ENCODE measurements around the gene LAMTOR2. TPM values are rescaled to one million over a fixed set of nuclear protein-coding genes. Genes with fewer than 3 reads are reported as not detected.

LAMTOR2 gene
- total and polyA plus RNA-seq, 10 of the 15 experiments (the other 5 are each of a cell fraction or from before 2014, with no cell fraction given): 71.9 to 264 (median 97.0) TPM

- TF ChIP-seq POLR2AphosphoS2 (IDR thresholded peaks at IDR 0.05; ENCODE audit: low read depth, low read length): no peak
- TF ChIP-seq HCFC1 (IDR thresholded peaks at IDR 0.05; ENCODE audit: low read length): no peak
- TF ChIP-seq SREBF1 (IDR thresholded peaks at IDR 0.05; ENCODE audit: low read length): no peak
- no peak for TF ChIP-seq SRF (IDR thresholded peaks at IDR 0.05; ENCODE audit: low read depth in 2 of 2, low read length in 2 of 2)
- TF ChIP-seq, protein P1, sequence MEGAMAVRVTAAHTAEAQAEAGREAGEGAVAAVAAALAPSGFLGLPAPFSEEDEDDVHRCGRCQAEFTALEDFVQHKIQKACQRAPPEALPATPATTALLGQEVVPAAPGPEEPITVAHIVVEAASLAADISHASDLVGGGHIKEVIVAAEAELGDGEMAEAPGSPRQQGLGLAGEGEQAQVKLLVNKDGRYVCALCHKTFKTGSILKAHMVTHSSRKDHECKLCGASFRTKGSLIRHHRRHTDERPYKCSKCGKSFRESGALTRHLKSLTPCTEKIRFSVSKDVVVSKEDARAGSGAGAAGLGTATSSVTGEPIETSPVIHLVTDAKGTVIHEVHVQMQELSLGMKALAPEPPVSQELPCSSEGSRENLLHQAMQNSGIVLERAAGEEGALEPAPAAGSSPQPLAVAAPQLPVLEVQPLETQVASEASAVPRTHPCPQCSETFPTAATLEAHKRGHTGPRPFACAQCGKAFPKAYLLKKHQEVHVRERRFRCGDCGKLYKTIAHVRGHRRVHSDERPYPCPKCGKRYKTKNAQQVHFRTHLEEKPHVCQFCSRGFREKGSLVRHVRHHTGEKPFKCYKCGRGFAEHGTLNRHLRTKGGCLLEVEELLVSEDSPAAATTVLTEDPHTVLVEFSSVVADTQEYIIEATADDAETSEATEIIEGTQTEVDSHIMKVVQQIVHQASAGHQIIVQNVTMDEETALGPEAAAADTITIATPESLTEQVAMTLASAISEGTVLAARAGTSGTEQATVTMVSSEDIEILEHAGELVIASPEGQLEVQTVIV (IDR thresholded peaks at IDR 0.05; ENCODE audit: borderline replicate concordance, partially characterized antibody): no peak
- no peak for TF ChIP-seq NR2C2 (IDR thresholded peaks at IDR 0.05; ENCODE audit: borderline replicate concordance, control insufficient read depth, insufficient read length, low read depth)
- no peak for TF ChIP-seq BCL11A (IDR thresholded peaks at IDR 0.05; ENCODE audit: low read depth, low read length)
- TF ChIP-seq MTA2 (IDR thresholded peaks at IDR 0.05; ENCODE audit: low read depth): peak; percentile 64
- TF ChIP-seq, protein P2, sequence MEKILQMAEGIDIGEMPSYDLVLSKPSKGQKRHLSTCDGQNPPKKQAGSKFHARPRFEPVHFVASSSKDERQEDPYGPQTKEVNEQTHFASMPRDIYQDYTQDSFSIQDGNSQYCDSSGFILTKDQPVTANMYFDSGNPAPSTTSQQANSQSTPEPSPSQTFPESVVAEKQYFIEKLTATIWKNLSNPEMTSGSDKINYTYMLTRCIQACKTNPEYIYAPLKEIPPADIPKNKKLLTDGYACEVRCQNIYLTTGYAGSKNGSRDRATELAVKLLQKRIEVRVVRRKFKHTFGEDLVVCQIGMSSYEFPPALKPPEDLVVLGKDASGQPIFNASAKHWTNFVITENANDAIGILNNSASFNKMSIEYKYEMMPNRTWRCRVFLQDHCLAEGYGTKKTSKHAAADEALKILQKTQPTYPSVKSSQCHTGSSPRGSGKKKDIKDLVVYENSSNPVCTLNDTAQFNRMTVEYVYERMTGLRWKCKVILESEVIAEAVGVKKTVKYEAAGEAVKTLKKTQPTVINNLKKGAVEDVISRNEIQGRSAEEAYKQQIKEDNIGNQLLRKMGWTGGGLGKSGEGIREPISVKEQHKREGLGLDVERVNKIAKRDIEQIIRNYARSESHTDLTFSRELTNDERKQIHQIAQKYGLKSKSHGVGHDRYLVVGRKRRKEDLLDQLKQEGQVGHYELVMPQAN (conservative IDR thresholded peaks at IDR 0.05): no peak
- TF ChIP-seq E2F8 (IDR thresholded peaks at IDR 0.05; ENCODE audit: low read depth, partially characterized antibody): no peak
- TF ChIP-seq HDAC2 (IDR thresholded peaks at IDR 0.05): no peak
- TF ChIP-seq, protein P3, sequence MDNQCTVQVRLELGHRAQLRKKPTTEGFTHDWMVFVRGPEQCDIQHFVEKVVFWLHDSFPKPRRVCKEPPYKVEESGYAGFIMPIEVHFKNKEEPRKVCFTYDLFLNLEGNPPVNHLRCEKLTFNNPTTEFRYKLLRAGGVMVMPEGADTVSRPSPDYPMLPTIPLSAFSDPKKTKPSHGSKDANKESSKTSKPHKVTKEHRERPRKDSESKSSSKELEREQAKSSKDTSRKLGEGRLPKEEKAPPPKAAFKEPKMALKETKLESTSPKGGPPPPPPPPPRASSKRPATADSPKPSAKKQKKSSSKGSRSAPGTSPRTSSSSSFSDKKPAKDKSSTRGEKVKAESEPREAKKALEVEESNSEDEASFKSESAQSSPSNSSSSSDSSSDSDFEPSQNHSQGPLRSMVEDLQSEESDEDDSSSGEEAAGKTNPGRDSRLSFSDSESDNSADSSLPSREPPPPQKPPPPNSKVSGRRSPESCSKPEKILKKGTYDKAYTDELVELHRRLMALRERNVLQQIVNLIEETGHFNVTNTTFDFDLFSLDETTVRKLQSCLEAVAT (IDR thresholded peaks at IDR 0.05): no peak
- no peak for TF ChIP-seq SP1 (IDR thresholded peaks at IDR 0.05; ENCODE audit: low read depth, low read length)
- TF ChIP-seq STAT1 (conservative IDR thresholded peaks at IDR 0.05): no peak
- no peak for TF ChIP-seq SPI1 (IDR thresholded peaks at IDR 0.05; ENCODE audit: borderline replicate concordance, insufficient read depth, low read depth, low read length)
- TF ChIP-seq CEBPZ (IDR thresholded peaks at IDR 0.05; ENCODE audit: low read depth, low read length): no peak
- TF ChIP-seq RAD51 (IDR thresholded peaks at IDR 0.05): no peak
- TF ChIP-seq NFIC (IDR thresholded peaks at IDR 0.05; ENCODE audit: low read depth, low read length): no peak
- TF ChIP-seq ZNF622 (IDR thresholded peaks at IDR 0.05): no peak
- no peak for TF ChIP-seq JUND (IDR thresholded peaks at IDR 0.05; ENCODE audit: low read depth, low read length)
Measured at GRCh38 chr1:156065212-156065611, 10.6 kb downstream of the LAMTOR2 start (continued).

Measured in GM12878 (cell line).